Measurements from ENCODE around the gene MLEC.

Gene MLEC

DNA sequence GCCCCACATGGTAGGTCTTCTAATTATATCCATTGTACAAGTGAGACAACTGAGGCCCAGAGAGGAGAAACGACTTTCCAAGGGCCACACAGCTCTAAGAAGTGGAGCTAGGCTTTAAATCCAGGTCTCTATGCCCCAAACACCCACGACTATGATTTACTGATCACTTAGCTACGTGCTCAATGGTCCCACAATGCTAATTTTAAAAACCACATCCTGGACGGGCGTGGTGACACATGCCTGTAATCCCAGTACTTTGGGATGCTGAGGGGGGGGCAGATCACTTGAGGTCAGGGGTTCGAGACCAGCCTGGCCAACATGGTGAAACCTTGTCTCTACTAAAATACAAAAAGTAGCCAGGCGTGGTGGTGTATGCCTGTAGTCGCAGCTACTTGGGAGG, 8.4 kb upstream of the MLEC start:
- H3K9ac ChIP-seq (ENCODE audit: low read length): no peak overlapping the region
- no CpG with 5 or more reads among the region's 8 CpGs for WGBS (ENCODE audit: extremely low coverage, insufficient coverage, insufficient read length)
- no peak overlapping the region for H4K12ac ChIP-seq (ENCODE audit: low read depth, low read length)
- no peak overlapping the region for H3K4ac ChIP-seq (ENCODE audit: low read depth, low read length)
- H3K14ac ChIP-seq (ENCODE audit: low read length): no peak overlapping the region
- no peak overlapping the region for H3K27ac ChIP-seq (ENCODE audit: low read depth, low read length)
- H3K4me3 ChIP-seq (ENCODE audit: low read depth, low read length): no peak overlapping the region
- no peak overlapping the region for H4K8ac ChIP-seq (ENCODE audit: low read depth, low read length)
- no peak overlapping the region for H2AFZ ChIP-seq (ENCODE audit: insufficient read depth, low read length, poor library complexity)
- no peaks in the 10 kb centered on the region for H3K4me1 ChIP-seq (ENCODE audit: control insufficient read depth in 1 of 2, insufficient read depth in 2 of 2, low read length in 2 of 2)
- H2BK120ac ChIP-seq (ENCODE audit: insufficient read depth, low read length, poor library complexity): no peak overlapping the region
- no peaks in the 10 kb centered on the region for H3K79me2 ChIP-seq (ENCODE audit: control insufficient read depth, insufficient read depth, low read length, poor library complexity)
- no peak for DNase-seq
- no peak overlapping the region for H2BK12ac ChIP-seq (ENCODE audit: low read length)
- H3K9me3 ChIP-seq (ENCODE audit: insufficient read depth, low read depth, low read length): no peaks in the 10 kb centered on the region
- no peak overlapping the region for H2AK5ac ChIP-seq (ENCODE audit: low read length)
- H3K27me3 ChIP-seq (ENCODE audit: insufficient read depth, low read length): no peaks in the 10 kb centered on the region
- H3K36me3 ChIP-seq (ENCODE audit: control insufficient read depth in 1 of 2, insufficient read depth in 2 of 2, low read length in 2 of 2): no peaks in the 10 kb centered on the region
- no peak overlapping the region for H3K4me2 ChIP-seq (ENCODE audit: low read length)
- no peak overlapping the region for H4K91ac ChIP-seq (ENCODE audit: low read depth, low read length)
- H3K23ac ChIP-seq (ENCODE audit: low read length): no peak overlapping the region
- no peaks in the 10 kb centered on the region for H3K79me1 ChIP-seq (ENCODE audit: low read length)
- no peak overlapping the region for H2BK5ac ChIP-seq (ENCODE audit: low read depth, low read length, poor library complexity)
- H3K18ac ChIP-seq (ENCODE audit: low read length): no peak overlapping the region

DNA sequence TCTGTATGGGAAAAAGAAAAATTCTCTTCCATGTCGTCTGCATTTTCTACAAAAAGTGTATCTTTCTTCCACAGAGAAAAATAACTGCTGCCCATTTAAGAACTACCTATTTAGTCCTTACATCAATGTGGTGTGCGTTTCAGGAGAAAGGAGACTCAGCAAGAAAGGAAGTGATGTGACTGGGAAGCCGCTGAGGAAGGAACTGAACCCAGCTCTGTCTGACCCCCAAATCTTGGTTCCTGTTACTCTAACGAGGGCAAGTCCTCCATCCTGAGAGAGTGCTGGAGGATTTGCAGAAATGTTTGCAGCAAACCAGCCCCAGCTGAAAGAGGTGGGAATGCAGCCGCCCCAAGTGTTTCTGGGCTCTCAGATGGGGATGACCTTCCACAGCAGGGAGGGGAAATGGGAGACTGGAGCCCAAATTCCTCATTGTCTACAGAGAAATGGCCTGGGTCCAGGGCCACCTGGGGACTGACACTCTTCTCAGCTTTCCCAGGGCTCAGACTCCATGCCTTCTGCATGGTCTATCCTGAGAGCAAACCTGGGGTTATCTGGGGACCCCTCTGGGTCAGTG, 6.7 kb upstream of the MLEC start:
- Histone ChIP-seq H3K27me3 (ENCODE audit: insufficient read depth, low read length) (no peaks in the 10 kb centered on the region), H3K4me2 (ENCODE audit: low read length) (no peak overlapping the region), H2AK5ac (ENCODE audit: low read length) (no peak overlapping the region), H3K4me1 (ENCODE audit: control insufficient read depth in 1 of 2, insufficient read depth in 2 of 2, low read length in 2 of 2) (no peaks in the 10 kb centered on the region), H4K12ac (ENCODE audit: low read depth, low read length) (no peak overlapping the region), H3K4me3 (ENCODE audit: low read depth, low read length) (no peak overlapping the region), H3K23ac (ENCODE audit: low read length) (no peak overlapping the region), H3K4ac (ENCODE audit: low read depth, low read length) (no peak overlapping the region), H2BK120ac (ENCODE audit: insufficient read depth, low read length, poor library complexity) (no peak overlapping the region), H3K79me2 (ENCODE audit: control insufficient read depth, insufficient read depth, low read length, poor library complexity) (no peaks in the 10 kb centered on the region), H3K14ac (ENCODE audit: low read length) (no peak overlapping the region), H4K91ac (ENCODE audit: low read depth, low read length) (no peak overlapping the region), H3K27ac (ENCODE audit: low read depth, low read length) (no peak overlapping the region), H3K36me3 (ENCODE audit: control insufficient read depth in 1 of 2, insufficient read depth in 2 of 2, low read length in 2 of 2) (no peaks in the 10 kb centered on the region), H2BK5ac (ENCODE audit: low read depth, low read length, poor library complexity) (no peak overlapping the region), H4K8ac (ENCODE audit: low read depth, low read length) (no peak overlapping the region), H3K79me1 (ENCODE audit: low read length) (no peaks in the 10 kb centered on the region), H2AFZ (ENCODE audit: insufficient read depth, low read length, poor library complexity) (no peak overlapping the region), H3K9me3 (ENCODE audit: insufficient read depth, low read depth, low read length) (no peaks in the 10 kb centered on the region), H2BK12ac (ENCODE audit: low read length) (no peak overlapping the region), H3K9ac (ENCODE audit: low read length) (no peak overlapping the region), H3K18ac (ENCODE audit: low read length) (no peak overlapping the region)
- no CpG with 5 or more reads among the region's 5 CpGs for WGBS (ENCODE audit: extremely low coverage, insufficient coverage, insufficient read length)
- no peak for DNase-seq

DNA sequence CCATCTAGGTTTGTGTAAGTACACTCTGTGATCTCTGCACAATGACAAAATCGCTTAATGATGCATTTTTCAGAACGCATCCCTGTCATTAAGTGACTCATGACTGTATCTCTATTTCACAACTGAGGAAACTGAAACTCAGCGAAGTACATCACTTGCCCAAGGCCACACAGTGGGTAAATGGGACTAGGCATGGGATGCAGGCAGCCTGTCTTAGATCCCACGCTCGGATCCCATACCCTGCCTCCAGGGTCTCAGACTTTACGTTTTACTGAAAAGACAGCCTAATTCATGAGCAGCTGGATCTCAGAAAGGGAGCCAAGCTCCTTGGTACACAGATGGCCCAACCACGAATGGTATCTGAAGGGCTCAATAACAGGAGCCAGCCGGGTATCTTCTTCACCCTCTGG, 2.4 kb upstream of the MLEC start:
- Histone ChIP-seq H2AFZ (ENCODE audit: insufficient read depth, low read length, poor library complexity) (no peak overlapping the region), H4K91ac (ENCODE audit: low read depth, low read length) (no peak overlapping the region), H3K4ac (ENCODE audit: low read depth, low read length) (no peak overlapping the region), H3K23ac (ENCODE audit: low read length) (no peak overlapping the region), H3K9ac (ENCODE audit: low read length) (no peak overlapping the region), H3K9me3 (ENCODE audit: insufficient read depth, low read depth, low read length) (no peaks in the 10 kb centered on the region), H4K8ac (ENCODE audit: low read depth, low read length) (no peak overlapping the region), H3K4me2 (ENCODE audit: low read length) (no peak overlapping the region), H3K4me1 (ENCODE audit: control insufficient read depth in 1 of 2, insufficient read depth in 2 of 2, low read length in 2 of 2) (peaks cover 13 to 16% of the 10 kb centered on the region in 2 experiments), H3K79me2 (ENCODE audit: control insufficient read depth, insufficient read depth, low read length, poor library complexity) (peaks cover 17% of the 10 kb centered on the region), H3K27ac (ENCODE audit: low read depth, low read length) (no peak overlapping the region), H2BK5ac (ENCODE audit: low read depth, low read length, poor library complexity) (no peak overlapping the region), H3K27me3 (ENCODE audit: insufficient read depth, low read length) (no peaks in the 10 kb centered on the region), H2BK120ac (ENCODE audit: insufficient read depth, low read length, poor library complexity) (no peak overlapping the region), H2BK12ac (ENCODE audit: low read length) (no peak overlapping the region), H3K4me3 (ENCODE audit: low read depth, low read length) (no peak overlapping the region), H3K36me3 (ENCODE audit: control insufficient read depth in 1 of 2, insufficient read depth in 2 of 2, low read length in 2 of 2) (no peaks in the 10 kb centered on the region), H4K12ac (ENCODE audit: low read depth, low read length) (no peak overlapping the region), H3K18ac (ENCODE audit: low read length) (no peak overlapping the region), H3K14ac (ENCODE audit: low read length) (no peak overlapping the region), H3K79me1 (ENCODE audit: low read length) (peaks cover 14% of the 10 kb centered on the region), H2AK5ac (ENCODE audit: low read length) (no peak overlapping the region)
- WGBS (ENCODE audit: extremely low coverage, insufficient coverage, insufficient read length): no CpG with 5 or more reads among the region's 8 CpGs
- DNase-seq: peak; percentile 52 to 84

DNA sequence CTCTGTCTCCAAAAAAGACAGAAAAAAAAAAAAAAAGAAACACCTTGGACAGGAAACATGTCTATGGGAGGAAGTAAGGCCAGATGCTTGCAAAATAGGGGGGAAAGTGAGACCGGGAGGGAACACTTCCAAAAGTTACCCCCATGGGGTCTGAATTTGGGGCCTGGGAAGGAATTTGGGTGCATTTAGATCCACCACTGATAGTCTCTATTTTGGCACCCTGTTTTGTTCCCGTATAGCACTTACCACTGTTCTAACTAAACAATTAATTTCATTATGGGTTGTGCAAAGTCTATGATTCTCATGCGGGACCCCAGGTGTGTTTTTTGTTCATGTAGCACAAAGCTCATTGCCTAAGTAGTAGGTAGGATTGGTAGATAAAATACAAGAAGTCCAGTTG, 1.4 kb upstream of the MLEC start:
- WGBS (ENCODE audit: extremely low coverage, insufficient coverage, insufficient read length): no CpG with 5 or more reads among the region's 3 CpGs
- no peak for DNase-seq
- Histone ChIP-seq H3K9me3 (ENCODE audit: insufficient read depth, low read depth, low read length) (no peaks in the 10 kb centered on the region), H2BK12ac (ENCODE audit: low read length) (no peak overlapping the region), H2BK5ac (ENCODE audit: low read depth, low read length, poor library complexity) (no peak overlapping the region), H2AK5ac (ENCODE audit: low read length) (no peak overlapping the region), H3K4me3 (ENCODE audit: low read depth, low read length) (no peak overlapping the region), H4K12ac (ENCODE audit: low read depth, low read length) (no peak overlapping the region), H3K9ac (ENCODE audit: low read length) (no peak overlapping the region), H3K4me2 (ENCODE audit: low read length) (no peak overlapping the region), H3K27ac (ENCODE audit: low read depth, low read length) (no peak overlapping the region), H2BK120ac (ENCODE audit: insufficient read depth, low read length, poor library complexity) (no peak overlapping the region), H3K23ac (ENCODE audit: low read length) (no peak overlapping the region), H3K18ac (ENCODE audit: low read length) (no peak overlapping the region), H3K4me1 (ENCODE audit: control insufficient read depth in 1 of 2, insufficient read depth in 2 of 2, low read length in 2 of 2) (peaks cover 13 to 16% of the 10 kb centered on the region in 2 experiments), H3K4ac (ENCODE audit: low read depth, low read length) (no peak overlapping the region), H3K79me1 (ENCODE audit: low read length) (peaks cover 14% of the 10 kb centered on the region), H3K14ac (ENCODE audit: low read length) (no peak overlapping the region), H4K8ac (ENCODE audit: low read depth, low read length) (peak overlapping the region; percentile 47), H3K79me2 (ENCODE audit: control insufficient read depth, insufficient read depth, low read length, poor library complexity) (peaks cover 18% of the 10 kb centered on the region), H3K36me3 (ENCODE audit: control insufficient read depth in 1 of 2, insufficient read depth in 2 of 2, low read length in 2 of 2) (no peaks in the 10 kb centered on the region), H4K91ac (ENCODE audit: low read depth, low read length) (no peak overlapping the region), H3K27me3 (ENCODE audit: insufficient read depth, low read length) (no peaks in the 10 kb centered on the region), H2AFZ (ENCODE audit: insufficient read depth, low read length, poor library complexity) (no peak overlapping the region)
